Measurements from ENCODE around the gene OR5K1. TPM values are rescaled to one million over a fixed set of nuclear protein-coding genes. Genes with fewer than 3 reads are reported as not detected.

OR5K1 gene
- total RNA-seq, 1 donor from 2014 or later = not detected

DNA sequence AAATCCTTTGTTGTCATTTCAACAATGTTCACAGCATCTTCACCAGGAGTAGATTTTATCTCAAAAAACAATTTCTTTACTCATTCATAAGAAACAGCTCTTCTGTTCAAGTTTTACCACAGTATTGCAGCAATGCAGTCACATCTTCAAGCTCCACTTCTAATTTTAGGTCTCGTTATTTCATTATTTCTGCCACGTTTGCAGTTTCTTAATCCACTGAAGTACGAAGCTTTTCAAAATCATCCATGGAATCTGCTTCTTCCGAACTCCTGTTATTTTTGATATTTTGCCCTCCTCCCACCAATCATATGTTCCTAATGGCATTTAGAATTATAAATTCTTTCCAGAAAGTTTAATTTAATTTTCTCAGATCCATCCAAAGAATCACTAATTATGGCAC lies 12.6 kb upstream of the OR5K1 start:
- no peak overlapping the region for H3K4me3 ChIP-seq (ENCODE audit: low read depth, low read length)
- no peak for TF ChIP-seq CTCF (conservative IDR thresholded peaks at IDR 0.05; ENCODE audit: low read depth, low read length)
- DNase-seq (ENCODE audit: low read depth) = no peak

GRCh38 chr3:98453827-98454226 lies 9.2 kb upstream of the OR5K1 start:
- DNase-seq (ENCODE audit: low read depth) = no peak
- no peak for TF ChIP-seq CTCF (conservative IDR thresholded peaks at IDR 0.05; ENCODE audit: low read depth, low read length)
- no peak overlapping the region for H3K4me3 ChIP-seq (ENCODE audit: low read depth, low read length)

GRCh38 chr3:98454929-98455328 lies 8.1 kb upstream of the OR5K1 start:
- TF ChIP-seq CTCF (conservative IDR thresholded peaks at IDR 0.05; ENCODE audit: low read depth, low read length) = no peak
- no peak for DNase-seq (ENCODE audit: low read depth)
- no peak overlapping the region for H3K4me3 ChIP-seq (ENCODE audit: low read depth, low read length)

GRCh38 chr3:98457543-98457942 lies 5.5 kb upstream of the OR5K1 start:
- no peak for DNase-seq (ENCODE audit: low read depth)
- no peak for TF ChIP-seq CTCF (conservative IDR thresholded peaks at IDR 0.05; ENCODE audit: low read depth, low read length)
- H3K4me3 ChIP-seq (ENCODE audit: low read depth, low read length) = no peak overlapping the region

- H3K4me3 ChIP-seq (ENCODE audit: low read depth, low read length) = no peak overlapping the region
- TF ChIP-seq CTCF (conservative IDR thresholded peaks at IDR 0.05; ENCODE audit: low read depth, low read length) = no peak
- no peak for DNase-seq (ENCODE audit: low read depth)
These were observed 2.8 kb upstream of the OR5K1 start for GRCh38 chr3:98460220-98460619.

- no peak for TF ChIP-seq CTCF (conservative IDR thresholded peaks at IDR 0.05; ENCODE audit: low read depth, low read length)
- no peak overlapping the region for H3K4me3 ChIP-seq (ENCODE audit: low read depth, low read length)
- no peak for DNase-seq (ENCODE audit: low read depth)
These were observed 19.9 kb downstream of the OR5K1 start for GRCh38 chr3:98482717-98483482.

DNA sequence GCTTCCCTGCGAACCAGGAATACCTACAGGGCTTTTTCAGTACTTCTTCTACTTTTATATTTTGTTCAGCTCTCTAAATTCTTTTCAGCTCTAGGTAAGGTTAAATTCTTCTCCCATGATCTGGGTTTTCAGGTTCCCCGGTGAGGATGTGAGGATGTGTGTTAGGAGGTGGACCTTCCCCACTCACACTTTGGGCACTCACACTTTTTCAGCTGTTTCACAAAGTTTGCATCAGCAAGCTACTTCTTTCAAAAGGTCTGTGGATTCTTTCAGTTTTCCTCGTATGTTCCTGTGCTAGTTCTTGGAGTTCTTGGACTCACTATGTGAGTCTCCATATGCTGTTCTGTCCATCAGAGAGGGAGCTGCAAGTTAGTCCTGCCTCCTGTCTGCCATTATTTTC lies 20.6 kb downstream of the OR5K1 start:
- no peak for TF ChIP-seq CTCF (conservative IDR thresholded peaks at IDR 0.05; ENCODE audit: low read depth, low read length)

More for the DNA sequence above, 20.6 kb downstream of the OR5K1 start:
- DNase-seq (ENCODE audit: low read depth) = no peak
- no peak overlapping the region for H3K4me3 ChIP-seq (ENCODE audit: low read depth, low read length)
